HG02759 (cell line): ENCODE data around the gene TMEM88.

Experiments
- ATAC-seq: cut with Tn5 transposase; IDR thresholded peaks from one replicate; pipeline ENCODE4 v1.9.1; 2021; ENCODE audit warnings: mild to moderate bottlenecking, moderate library complexity; ENCODE audit not compliant: unreplicated experiment

TMEM88 gene

DNA sequence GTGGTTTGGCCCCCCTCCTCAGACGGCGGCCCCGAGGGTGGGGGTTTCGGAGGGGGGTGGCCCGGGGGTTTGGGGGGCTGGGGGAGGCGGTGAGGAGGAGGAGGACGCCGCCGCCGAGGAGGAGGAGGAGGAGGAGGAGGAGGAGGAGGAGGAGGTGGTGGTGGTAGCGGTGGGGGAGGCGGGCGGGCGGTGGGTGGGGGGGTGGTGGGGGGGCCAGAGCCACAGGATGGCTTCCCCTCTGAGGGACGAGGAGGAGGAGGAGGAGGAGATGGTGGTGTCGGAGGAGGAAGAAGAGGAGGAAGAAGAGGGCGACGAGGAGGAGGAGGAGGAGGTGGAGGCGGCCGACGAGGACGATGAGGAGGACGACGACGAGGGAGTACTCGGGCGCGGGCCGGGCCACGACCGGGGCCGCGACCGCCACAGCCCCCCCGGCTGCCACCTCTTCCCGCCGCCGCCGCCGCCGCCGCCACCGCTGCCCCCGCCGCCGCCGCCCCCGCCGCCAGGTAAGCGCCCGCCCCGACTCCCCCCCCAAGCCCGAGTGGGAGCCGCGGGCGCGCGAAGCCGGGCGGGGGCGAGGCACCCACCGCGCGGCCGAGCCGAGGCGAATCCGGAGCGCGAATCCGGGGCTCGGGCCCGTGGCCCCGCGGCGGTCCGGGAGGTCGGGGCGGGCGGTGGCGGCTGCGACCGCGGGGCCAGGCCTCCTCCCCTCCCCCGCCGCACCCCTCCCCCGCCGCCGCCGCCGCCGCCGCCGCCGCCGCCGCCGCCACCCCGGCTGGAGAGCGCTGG, 29.9 kb downstream of the TMEM88 start:
- ATAC-seq, result no peak

DNA sequence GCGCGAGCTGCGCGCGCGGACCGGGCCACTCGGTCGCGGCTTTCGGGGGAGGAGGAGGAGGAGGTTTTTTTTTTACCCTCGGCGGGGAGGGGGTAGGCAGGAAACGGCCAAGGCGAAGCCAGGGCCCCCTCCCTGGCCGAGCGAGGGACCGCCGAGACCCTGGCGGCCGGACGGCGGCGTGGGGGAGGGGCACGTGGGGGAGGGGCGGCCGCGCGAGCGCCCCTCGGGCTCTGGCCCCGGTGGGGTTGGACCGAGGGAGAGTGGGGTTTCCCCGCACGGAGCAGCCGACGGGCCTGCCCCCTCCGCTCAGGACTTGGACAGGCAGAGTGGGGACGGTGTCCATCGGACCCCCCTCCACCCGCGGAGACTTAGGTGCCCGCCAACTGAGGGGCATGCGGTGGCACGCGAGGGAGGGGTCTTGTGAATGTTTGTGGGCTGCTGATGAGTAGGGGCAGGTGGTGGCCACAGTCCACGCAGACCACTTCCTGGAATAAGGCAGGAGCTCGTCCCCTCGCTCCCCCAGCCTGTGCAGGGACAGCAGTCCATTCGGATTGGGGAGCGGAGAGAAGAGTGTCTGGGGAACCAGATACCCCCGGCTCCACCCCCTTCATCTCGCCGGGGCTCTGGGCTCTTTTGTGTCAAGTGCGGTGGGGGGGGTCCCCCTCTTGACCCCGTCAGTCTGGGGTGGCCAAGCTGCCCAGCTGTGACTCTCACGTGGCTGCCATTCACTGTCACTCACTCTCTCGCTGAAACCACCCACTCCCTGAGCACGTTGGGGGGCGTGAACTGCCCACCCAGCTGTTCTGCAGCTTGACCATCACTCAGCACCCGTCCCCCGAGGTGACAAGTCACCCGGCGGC, 30.7 kb downstream of the TMEM88 start:
- peak; percentile 32 for ATAC-seq

DNA sequence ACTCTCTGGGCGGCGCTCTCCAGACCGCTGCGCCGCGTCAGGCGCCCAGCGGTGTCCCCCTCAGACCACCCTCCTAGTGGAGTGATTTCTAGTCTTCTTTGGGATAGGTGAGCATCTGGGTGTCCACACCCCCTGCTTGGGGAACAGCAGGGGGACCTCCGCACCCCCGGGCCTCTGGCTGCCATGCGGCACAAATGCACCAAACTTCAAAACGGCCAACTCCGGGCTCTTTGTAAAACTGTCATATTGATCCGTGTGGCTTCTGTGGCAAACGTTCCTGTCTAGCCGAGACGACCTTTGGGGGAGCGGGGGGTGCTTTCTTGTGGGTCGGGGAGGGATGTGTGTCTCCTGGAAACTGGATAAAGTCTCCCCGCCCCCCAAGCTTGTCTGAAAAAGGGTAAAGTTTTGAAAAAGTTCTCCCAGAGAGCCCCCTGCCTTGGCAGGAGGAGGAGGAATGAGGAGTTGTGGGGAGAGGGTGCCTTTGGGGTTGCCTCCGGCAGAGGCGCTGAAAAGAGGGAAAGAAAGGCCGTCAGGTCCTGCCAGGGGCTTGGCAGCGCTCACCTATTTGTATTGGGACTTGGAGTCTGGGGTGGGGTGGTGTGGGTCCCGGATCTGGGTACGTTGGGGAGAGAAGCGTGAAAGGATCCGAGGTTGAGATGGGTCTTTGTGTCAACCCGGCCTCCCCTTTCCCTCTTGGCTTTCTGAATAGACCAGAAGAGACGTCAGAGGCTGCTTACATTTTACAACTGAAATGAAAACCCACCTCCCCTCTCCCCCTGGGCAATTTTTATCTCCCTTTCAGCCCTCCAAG, 31.6 kb downstream of the TMEM88 start:
- no peak for ATAC-seq

DNA sequence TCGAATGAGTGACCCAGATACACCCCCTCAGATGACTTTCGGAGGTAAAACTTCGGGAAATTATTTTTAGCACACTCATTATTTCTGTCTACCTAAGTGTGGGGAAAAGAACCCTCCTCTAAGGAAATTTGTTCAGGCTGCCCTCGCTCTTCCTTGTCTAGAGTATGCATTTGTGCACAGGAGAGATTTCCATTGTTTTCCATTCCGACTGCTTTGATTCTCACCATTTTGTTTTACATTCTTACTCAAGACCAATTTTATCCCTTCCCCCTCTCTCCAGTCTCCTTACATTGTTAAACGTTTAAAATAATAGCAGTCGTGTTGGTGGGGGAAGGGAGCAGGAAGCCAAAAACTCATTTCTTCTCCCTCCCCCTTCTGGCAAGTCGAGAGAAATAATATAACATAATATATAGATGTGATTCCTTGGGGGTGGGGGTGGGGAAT, 32.2 kb downstream of the TMEM88 start:
- ATAC-seq, result no peak

DNA sequence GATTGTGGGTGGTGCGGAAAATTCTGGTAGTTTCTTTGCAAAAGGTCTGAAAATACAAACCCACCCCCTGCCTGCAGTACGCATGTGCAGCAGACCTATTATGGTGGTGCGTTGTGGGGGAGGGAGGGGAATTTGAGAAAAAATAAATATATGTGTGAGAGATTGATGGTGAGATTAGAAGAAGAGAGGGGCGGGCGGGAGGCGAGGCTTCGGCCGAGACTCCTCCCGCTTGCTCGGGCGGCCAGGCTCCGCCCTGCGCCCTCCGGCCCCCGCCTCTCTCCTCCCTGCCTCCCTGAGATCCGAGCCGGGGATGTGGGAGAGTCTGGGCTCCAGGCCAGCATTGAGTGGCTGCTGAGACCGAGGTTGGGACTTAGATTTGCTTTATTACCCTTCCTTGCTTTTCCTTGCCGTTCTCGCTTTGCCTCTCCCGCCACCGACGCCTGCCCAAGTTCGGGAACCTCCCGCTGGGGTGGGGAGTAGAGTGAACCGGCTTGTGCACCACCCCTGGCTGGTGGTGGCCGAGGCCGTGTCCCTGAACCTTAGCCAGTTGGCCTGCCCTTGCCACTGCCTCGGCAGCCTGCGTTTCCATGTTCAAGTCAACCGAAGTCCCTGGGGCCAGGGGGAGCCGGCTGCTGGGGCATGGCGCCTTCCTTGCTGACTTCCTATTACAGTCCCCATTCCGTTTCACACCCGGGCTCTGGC, 32.8 kb downstream of the TMEM88 start:
- ATAC-seq, result peak; percentile 55

DNA sequence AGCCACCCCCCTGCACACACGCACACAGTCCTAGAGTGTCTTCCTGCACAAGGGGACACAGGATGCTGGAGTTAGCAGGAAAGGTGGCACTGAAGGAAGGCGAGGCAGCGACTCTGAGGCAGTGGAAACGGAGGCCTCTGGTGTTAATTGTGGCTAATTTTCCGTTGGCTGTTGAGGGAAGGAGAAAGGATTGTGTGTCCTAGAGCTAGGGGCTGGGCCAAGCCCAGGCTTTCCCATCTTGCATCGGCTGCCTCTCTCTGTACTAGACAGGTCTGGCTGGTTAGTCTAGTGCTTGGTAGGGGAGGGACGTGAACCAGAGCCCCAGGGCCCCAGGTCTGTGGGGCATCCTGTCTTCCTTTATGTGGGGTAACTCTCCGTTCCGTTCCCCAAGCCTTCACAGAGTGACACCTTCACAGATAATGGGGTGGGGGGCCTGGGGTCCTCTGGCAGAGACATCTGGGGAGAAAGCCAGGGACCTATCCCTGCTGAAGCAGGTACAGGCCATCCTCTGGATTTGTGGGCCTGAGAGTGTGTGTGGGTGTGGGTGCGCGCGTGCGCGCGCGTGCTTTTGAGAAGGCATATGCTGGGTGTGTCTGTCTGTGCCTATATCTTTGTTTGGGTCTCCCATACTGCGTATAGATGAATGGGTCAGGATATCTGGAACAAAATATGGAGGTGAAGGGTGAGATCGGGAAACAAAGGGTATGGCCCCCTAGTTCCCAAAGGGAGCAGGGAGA, 33.5 kb downstream of the TMEM88 start, which contains the start of gene CHD3:
TSS of gene CHD3 (plus strand) at position 606 of the 737 bp plus-strand sequence. CDS start 212 bp downstream, outside the sequence.
- no peak for ATAC-seq

DNA sequence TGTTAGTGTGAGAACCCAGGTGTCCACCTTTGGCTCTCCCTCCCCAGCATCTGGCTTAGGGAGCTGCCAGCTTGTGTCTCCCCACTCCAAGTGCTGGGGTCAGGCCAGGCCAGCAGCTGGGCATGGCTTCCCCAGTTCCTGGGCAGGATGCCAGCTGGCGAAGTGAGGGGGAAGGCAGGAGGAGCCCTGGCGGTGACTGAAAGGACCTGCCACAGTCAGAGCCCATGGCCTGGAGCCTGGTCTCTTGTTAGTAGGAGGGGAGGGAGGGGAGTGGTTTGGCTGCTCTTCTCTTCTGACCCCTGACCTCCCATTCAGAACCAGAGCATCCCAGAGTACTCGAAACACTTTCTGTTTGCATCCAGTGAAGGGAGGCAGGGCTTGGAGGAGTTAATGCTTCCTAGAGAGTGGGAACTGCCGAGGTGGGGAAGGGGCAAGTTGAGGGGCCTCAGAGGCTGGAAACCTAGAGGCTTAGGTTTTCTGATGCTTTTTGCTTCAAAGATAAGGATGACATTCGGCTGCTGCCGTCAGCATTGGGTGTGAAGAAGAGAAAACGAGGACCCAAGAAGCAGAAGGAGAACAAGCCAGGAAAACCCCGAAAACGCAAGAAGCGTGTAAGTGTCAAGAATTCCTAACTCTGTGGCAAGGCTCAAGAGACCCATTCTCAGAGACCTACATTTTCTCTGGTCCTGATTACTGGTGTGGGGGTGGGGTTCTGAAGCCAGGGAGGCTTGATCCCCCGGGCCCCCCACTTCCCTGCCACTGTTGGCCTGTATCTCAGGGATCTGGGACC, 34.5 kb downstream of the TMEM88 start:
- no peak for ATAC-seq

DNA sequence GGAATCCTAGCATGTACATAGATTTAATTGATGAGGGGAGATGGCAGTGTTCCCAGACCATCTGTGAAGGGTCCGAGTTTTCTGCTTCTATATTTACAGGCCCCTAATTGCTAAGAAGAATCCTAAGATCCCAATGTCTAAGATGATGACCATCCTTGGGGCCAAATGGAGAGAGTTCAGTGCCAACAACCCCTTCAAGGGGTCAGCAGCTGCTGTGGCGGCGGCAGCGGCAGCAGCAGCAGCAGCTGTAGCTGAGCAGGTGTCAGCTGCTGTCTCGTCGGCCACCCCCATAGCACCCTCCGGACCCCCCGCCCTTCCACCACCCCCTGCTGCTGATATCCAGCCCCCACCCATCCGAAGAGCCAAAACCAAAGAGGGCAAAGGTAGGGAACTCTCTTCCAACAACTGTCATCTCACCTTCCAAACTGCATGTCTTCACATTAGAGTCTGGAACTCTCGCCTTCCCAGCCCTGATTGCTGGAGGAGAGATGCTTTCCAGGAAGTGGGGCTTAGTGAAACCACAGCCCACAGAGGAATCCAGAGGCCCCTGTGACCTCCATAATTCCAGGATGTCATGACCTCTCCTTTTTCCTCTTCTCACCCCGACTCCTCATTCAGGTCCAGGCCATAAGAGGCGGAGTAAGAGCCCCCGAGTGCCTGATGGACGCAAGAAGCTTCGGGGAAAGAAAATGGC, 38.5 kb downstream of the TMEM88 start:
- ATAC-seq, result no peak

DNA sequence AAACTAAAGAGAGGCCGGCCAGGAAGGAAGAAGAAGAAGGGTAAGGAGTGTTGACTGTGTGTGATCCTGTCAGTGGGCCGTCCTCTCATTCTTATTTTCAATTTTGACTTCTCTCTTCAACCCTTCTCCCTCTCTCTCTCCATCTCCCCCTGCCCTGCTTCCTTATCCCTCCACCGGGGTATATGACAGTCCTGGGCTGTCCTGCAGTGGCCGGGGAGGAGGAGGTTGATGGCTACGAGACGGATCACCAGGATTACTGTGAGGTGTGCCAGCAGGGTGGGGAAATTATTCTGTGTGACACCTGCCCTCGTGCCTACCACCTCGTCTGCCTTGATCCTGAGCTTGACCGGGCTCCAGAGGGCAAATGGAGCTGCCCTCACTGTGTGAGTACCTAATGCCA, 39.4 kb downstream of the TMEM88 start:
- no peak for ATAC-seq

DNA sequence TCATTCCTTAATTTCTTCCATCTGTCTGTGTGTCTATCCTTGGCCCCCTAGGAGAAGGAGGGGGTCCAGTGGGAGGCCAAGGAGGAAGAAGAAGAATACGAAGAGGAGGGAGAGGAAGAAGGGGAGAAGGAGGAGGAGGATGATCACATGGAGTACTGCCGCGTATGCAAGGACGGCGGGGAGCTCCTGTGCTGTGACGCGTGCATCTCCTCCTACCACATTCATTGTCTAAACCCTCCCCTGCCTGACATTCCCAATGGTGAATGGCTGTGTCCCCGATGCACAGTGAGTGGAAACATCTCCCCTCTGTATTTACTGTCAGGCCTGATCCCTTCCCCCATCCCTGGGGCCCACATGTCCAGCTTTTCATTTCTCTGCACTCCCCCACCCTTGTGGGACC, 40.0 kb downstream of the TMEM88 start:
- no peak for ATAC-seq

DNA sequence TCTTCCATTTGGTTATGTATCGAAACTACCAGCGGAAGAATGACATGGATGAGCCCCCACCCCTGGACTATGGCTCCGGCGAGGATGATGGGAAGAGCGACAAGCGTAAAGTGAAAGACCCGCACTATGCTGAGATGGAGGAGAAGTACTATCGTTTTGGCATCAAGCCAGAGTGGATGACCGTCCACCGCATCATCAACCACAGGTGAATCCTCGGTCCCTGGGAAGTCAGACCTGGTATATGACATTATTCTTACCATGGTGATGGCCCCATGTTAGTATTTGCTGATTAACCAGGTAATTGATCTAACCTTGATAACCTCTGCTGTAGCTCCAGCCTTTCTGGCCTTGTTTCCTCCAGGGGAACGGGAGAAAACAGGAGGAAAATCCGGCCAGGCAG, 42.2 kb downstream of the TMEM88 start:
- ATAC-seq, result no peak

DNA sequence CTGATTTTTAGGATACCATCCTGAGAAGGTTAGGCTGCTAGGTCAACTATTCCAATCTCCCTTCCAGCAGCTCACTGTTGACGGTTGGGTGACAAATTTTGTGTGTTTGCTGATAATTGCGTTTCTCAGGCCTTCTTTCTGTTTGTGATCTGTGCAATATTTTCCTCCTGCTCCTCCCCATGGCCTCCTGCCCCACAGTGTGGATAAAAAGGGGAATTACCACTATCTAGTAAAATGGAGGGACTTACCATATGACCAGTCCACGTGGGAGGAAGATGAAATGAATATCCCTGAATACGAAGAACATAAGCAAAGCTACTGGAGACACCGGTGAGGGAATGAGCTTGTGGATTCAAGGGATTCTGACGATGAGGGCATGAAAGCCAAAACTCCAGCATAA, 42.9 kb downstream of the TMEM88 start:
- ATAC-seq, result no peak

DNA sequence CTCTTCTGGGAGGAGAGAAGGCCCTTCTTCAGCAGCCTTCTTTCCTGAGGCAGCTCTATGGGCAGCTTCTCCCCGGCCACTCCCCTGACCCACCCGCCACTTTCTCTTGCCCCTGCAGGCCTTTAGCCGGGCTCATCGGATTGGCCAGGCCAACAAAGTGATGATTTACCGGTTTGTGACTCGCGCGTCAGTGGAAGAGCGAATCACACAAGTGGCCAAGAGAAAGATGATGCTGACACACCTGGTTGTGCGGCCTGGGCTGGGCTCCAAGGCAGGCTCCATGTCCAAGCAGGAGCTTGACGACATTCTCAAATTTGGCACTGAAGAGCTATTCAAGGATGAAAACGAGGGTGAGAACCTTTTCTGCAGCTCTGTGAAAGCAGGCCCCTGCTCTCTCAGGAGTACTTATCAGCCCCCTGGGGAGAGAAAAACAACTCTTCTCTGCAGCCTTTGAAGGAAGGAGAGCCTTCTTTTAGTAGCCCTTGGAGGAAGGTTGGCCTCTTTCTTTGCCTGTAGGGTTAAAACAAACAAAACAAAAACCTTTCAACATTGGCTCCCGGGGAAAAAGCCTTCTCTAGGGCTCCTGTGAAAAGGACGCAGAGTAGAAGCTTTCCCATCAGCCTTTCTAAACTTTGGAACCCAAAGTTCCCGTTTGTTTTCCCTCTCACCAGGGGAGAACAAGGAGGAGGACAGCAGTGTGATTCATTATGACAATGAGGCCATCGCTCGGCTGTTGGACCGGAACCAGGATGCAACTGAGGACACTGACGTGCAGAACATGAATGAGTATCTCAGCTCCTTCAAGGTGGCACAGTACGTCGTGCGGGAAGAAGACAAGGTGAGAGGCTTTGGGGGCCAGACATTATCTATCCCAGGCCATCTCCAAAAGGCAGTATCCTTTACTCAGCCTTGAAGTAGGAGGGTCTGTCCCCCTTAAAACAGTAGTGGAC, 48.6 kb downstream of the TMEM88 start:
- ATAC-seq, result no peak
